Epithelial cell of prostate (primary cell): Measurements from ENCODE around the gene SLC9A2.

ENCODE experiments used
- DNase-seq: peaks from one replicate; pipeline ENCODE4 v3.0.0-alpha.2; 2011; ENCODE audit warnings: low read depth, low spot score
- H3K27ac ChIP-seq: fragments of 450-650 bp; 2 replicates; pipeline ENCODE4 v1.5.1; 2017; ENCODE audit warnings: mild to moderate bottlenecking

SLC9A2 gene

DNA sequence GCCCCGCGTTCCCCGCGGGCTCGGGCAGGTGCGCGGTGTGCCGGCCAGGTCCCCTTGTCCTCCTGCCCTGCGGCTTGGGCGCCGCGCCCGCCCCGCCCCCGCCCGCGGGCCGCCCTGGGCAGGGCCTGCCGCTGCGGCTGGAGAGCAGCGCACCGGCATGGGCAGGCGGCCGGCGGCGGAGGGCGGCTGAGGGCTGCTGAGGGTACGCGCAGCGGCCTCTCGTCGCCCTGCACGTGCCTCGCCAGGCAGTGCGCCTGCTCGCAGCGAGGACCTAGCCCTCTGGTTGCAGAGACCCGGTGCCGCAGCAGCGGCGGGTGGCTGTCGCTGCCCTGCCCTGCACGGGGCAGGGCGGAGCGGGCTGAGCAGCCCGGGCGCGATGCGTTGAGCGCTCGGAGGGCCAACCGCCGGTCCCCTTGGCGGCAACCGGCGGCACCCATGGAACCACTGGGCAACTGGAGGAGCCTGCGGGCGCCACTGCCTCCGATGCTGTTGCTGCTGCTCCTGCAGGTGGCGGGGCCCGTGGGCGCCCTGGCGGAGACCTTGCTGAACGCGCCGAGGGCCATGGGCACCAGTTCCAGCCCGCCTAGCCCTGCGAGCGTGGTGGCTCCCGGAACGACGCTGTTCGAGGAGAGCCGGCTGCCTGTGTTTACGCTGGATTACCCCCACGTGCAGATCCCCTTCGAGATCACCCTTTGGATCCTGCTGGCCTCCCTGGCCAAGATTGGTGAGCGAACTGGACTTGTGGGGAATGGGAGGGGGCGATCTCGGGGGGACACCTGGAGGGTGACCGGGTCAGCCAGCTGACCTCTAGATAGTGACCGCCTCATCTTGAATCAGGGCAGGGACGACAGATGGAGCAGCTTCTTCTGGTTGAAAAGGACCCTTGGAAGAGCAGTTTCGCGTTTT is at the start of gene SLC9A2:
Gene SLC9A2, plus strand, starts transcription at position 140 of the 906 bp plus-strand sequence. Its CDS starts 296 bp downstream, at position 436.
- DNase-seq: no peak
- no peak within 1 kb of the TSS for H3K27ac ChIP-seq

GRCh38 chr2:102575888-102576287 is 43.5 kb upstream of the SLC9A2 start:
- DNase-seq: no peak
- no peak overlapping the region for H3K27ac ChIP-seq

GRCh38 chr2:102578376-102578775 is 41.0 kb upstream of the SLC9A2 start:
- DNase-seq: no peak
- no peak overlapping the region for H3K27ac ChIP-seq

DNA sequence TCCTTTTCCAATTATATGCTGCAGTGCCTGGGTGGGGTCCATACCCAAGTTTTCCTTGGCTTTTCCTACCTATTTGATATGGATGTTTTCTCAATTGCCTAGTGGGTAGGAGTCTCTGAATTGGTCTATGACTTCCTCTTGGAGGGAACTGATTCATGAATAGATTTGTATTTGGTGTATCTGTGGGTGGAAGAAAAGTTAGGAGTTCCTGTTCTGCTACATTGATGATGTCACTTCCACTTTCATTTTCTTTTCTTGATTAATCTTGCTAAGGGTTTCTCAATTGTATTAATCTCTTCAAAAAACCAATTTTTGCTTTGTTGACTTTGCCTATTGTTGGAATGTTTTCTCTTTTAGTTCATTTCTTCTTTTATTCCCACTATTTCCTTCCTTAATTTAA is 37.4 kb upstream of the SLC9A2 start:
- no peak overlapping the region for H3K27ac ChIP-seq
- DNase-seq: no peak

GRCh38 chr2:102582845-102583244 is 36.5 kb upstream of the SLC9A2 start:
- no peak overlapping the region for H3K27ac ChIP-seq
- no peak for DNase-seq

DNA sequence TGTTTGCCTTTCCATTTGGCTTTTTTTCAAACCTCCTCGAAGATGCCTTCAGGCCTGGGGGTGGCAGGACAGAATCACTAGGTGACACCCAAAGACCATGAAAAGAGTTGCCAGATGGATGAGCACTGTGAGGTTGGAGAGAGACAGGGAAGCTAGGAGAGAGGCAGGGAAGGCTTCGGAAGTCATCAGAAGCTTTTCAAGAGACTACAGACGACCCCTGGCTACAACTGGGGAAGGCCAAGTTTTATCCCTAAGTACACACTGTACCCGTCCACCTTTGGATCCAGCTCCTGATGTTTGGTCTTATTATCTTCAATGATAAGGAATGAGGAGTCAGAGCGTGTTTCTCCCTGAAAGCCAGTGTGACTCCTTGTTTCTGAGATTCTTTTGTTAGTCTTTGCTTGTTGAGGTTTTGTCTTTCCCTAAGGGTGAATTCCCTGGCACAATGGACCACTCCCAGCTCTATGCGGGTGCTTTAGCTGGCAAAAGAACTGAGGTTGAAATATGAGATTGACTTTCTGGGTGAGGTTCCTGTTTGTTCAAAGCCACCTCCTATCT is 33.4 kb upstream of the SLC9A2 start:
- peak; percentile 43 for DNase-seq

DNA sequence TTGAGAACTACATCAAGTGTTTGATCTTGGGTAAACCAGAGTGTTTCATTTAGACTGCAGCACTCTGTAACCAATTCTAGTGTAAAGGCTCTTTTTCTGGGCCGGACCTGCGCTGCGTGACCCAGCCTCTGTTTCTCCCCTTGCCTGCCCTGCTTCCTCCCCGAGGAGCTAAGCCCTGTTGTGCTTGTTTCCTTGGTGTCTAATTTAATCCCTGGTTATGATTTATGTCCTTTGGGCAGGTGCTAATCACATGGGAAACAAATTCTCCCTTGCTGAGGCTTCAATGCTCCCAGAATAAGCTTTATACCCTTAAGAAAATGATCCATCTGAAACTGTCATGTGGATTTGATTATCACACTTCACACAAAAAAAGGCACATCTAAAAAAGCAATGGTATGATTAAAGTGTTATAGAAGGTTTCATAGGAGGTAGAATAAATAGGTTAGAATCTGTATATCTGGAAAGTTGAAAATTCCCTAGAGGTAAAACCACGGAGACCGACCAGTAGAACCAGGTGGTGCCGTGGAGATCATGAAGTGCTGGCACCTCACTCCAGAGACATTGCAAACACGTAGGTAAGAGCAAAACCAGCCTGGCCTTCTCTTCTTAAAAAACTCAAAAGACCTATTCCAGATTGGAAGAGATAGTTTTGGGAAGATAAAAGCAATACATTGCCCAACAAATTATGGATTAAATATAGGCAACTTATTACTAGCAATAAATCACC is 31.0 kb upstream of the SLC9A2 start:
- H3K27ac ChIP-seq: no peak overlapping the region
- no peak for DNase-seq

More for the DNA sequence above, 33.4 kb upstream of the SLC9A2 start:
- H3K27ac ChIP-seq: peak overlapping the region; percentile 3

DNA sequence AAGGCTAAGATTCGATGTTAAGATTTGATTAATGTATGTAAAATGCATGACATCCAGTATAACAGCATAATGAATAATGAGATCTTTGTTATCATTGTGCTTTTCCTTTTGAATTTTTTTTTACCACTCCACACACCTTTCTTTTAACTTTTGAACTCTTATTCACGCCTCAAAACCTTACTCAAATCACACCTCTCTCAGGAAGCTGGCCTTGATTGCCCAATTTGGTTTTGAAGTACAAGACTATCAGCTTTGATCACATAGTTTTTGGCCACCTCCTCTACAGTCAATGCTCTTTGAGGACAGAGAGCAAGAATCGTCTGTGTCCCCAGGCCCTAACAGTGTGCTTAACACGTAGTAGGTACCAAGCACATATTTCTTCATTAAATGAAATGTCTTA is 29.9 kb upstream of the SLC9A2 start:
- DNase-seq: no peak
- no peak overlapping the region for H3K27ac ChIP-seq

DNA sequence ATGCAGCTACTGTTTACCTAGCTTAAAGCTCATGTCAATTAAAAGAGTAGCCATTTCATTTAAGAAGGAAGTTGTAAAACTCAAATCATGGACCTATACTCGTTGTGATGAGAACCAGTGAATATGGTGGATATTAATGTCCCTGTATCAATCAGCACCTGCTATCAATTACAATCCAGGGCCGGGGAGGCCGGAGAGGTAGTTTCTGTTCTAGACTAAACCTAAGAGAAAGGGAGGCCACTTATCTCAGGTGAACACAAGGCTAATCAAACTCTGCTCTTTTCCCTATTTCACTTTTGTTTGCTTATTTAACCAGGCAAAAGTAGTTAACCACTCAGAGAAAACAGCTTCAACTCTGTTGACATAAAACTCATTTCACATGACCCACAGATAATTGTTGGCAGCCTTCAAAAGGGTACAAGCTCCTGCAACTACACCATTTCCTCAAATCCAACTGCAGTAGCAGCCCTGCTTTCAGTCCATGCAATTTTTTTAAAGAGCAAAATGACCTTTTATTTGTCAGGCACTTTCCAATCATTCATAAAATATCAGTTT is 27.8 kb upstream of the SLC9A2 start:
- no peak for DNase-seq
- no peak overlapping the region for H3K27ac ChIP-seq

GRCh38 chr2:102592601-102593000 is 26.8 kb upstream of the SLC9A2 start:
- DNase-seq: no peak

GRCh38 chr2:102593516-102593915 is 25.8 kb upstream of the SLC9A2 start:
- no peak for DNase-seq
- no peak overlapping the region for H3K27ac ChIP-seq

More at GRCh38 chr2:102592601-102593000, 26.8 kb upstream of the SLC9A2 start:
- no peak overlapping the region for H3K27ac ChIP-seq

- no peak for DNase-seq
- H3K27ac ChIP-seq: no peak overlapping the region
Observed at GRCh38 chr2:102594445-102595016, 24.8 kb upstream of the SLC9A2 start.

GRCh38 chr2:102597788-102598187 is 21.6 kb upstream of the SLC9A2 start:
- no peak overlapping the region for H3K27ac ChIP-seq
- no peak for DNase-seq

- DNase-seq: no peak
- no peak overlapping the region for H3K27ac ChIP-seq
Observed at GRCh38 chr2:102599486-102599885, 19.9 kb upstream of the SLC9A2 start.

GRCh38 chr2:102601730-102602129 is 17.6 kb upstream of the SLC9A2 start:
- no peak for DNase-seq
- no peak overlapping the region for H3K27ac ChIP-seq

DNA sequence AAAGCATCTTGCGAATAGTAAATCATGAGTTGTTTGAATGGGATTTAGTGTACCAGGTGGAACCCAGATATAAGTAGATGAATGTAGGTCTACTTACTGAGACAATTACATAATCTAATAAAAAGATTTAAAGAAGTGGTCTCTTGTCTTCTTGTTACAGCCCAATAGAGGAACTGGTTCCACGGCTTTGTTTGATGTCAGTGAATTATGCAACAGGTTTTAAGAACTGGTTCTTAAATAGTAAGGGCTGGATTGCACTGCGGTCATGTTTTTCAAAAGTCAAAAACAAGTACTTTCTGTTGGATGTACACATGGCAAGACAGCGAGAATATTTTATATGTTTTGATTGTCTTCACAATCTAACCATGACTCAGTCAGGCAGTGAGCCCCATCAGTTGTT is 15.4 kb upstream of the SLC9A2 start:
- DNase-seq: peak; percentile 73
- no peak overlapping the region for H3K27ac ChIP-seq

- DNase-seq: no peak
Observed at GRCh38 chr2:102604769-102605168, 14.6 kb upstream of the SLC9A2 start.

GRCh38 chr2:102606353-102606752 is 13.0 kb upstream of the SLC9A2 start:
- DNase-seq: peak; percentile 95
- H3K27ac ChIP-seq: no peak overlapping the region

More at GRCh38 chr2:102604769-102605168, 14.6 kb upstream of the SLC9A2 start:
- H3K27ac ChIP-seq: no peak overlapping the region

- DNase-seq: no peak
- H3K27ac ChIP-seq: no peak overlapping the region
Observed at GRCh38 chr2:102615620-102616436, 3.5 kb upstream of the SLC9A2 start.
